GM12892 (cell line): Measurements from ENCODE around the gene FLYWCH2.

Experiments
- POLR2A ChIP-seq: IDR thresholded peaks from 2 replicates; pipeline ENCODE4 v1.6.1; 2011; ENCODE audit warnings: low read depth, low read length, control low read depth
- POLR2AphosphoS5 ChIP-seq: IDR thresholded peaks from 2 replicates; pipeline ENCODE4 v1.6.1; 2011; ENCODE audit warnings: low read depth, low read length, control low read depth
- TAF1 ChIP-seq: IDR thresholded peaks from 2 replicates; pipeline ENCODE4 v1.6.1; 2011; ENCODE audit warnings: low read depth, mild to moderate bottlenecking, control low read depth, low read length, borderline replicate concordance

GRCh38 chr16:2846511-2847310, 36.3 kb upstream of the FLYWCH2 start:
- no peak for TF ChIP-seq POLR2AphosphoS5
- TF ChIP-seq POLR2A, result no peak
- no peak for TF ChIP-seq TAF1
